ENCODE measurements around the gene WDR70. TPM values are rescaled to one million over a fixed set of nuclear protein-coding genes. Genes with fewer than 3 reads are reported as not detected.
"Not testable (repeated sequence)": the region's sequence is repeated elsewhere in the genome, so short reads cannot be mapped to it uniquely, and the experiment has no call there.

Gene WDR70
- total RNA-seq, 4 donors from 2014 or later, result 20.0 to 60.0 (median 23.0) TPM

- TF ChIP-seq POLR2AphosphoS5 (IDR thresholded peaks at IDR 0.05), result no peak
- no peak for DNase-seq (ENCODE audit: low spot score in 2 of 2)
- Histone ChIP-seq H3K4me1 (no peaks in the 10 kb centered on the region), H3K27ac (no peak overlapping the region), H3K27me3 (no peaks in the 10 kb centered on the region), H3K36me3 (no peaks in the 10 kb centered on the region), H3K4me3 (no peak overlapping the region), H3K9me3 (no peaks in the 10 kb centered on the region)
- 80% methylated on average over 3 of the region's 3 CpGs for WGBS
These were observed 199.1 kb downstream of the WDR70 start for GRCh38 chr5:37578176-37578575.

- TF ChIP-seq EP300 (IDR thresholded peaks at IDR 0.05), result no peak
- TF ChIP-seq POLR2AphosphoS5 (IDR thresholded peaks at IDR 0.05), result no peak
- no peak for TF ChIP-seq POLR2A (IDR thresholded peaks at IDR 0.05)
- no peak for TF ChIP-seq CTCF (IDR thresholded peaks at IDR 0.05)
- WGBS, result 66% methylated on average over 2 of the region's 2 CpGs
- no peak for DNase-seq (ENCODE audit: low spot score in 2 of 2)
These were observed 201.0 kb downstream of the WDR70 start for GRCh38 chr5:37580106-37580505.

DNA sequence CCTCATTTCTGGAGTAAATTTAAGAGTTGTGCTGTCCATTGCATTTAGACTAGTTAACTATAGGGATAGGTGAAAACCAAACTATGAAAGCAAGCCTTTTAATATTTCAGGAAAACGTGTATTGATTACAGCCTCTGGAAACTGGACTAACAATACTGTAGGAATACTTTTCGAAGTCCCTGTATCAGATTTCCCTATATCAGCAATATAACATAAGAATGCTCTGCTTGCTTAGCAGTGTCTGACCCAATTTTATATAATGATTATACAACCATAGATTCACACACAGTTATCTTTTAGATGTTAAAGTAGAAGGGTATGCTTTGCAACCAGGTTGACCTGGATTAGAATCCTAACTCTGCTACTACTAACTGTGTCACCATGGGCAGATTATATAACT lies 203.1 kb downstream of the WDR70 start:
- Histone ChIP-seq H3K27ac (no peak overlapping the region), H3K9me3 (no peaks in the 10 kb centered on the region), H3K4me1 (no peaks in the 10 kb centered on the region), H3K27me3 (no peaks in the 10 kb centered on the region), H3K4me3 (no peak overlapping the region), H3K36me3 (no peaks in the 10 kb centered on the region)
- 94% methylated on average over 2 of the region's 2 CpGs for WGBS
- no peak for TF ChIP-seq EP300 (IDR thresholded peaks at IDR 0.05)
- no peak for TF ChIP-seq CTCF (IDR thresholded peaks at IDR 0.05)
- TF ChIP-seq POLR2AphosphoS5 (IDR thresholded peaks at IDR 0.05), result no peak
- TF ChIP-seq POLR2A (IDR thresholded peaks at IDR 0.05), result no peak
- no peak for DNase-seq (ENCODE audit: low spot score in 2 of 2)

More at GRCh38 chr5:37580106-37580505, 201.0 kb downstream of the WDR70 start:
- H3K4me3 ChIP-seq, result no peak overlapping the region
- no peaks in the 10 kb centered on the region for H3K4me1 ChIP-seq
- no peak overlapping the region for H3K27ac ChIP-seq
- H3K27me3 ChIP-seq, result no peaks in the 10 kb centered on the region
- no peaks in the 10 kb centered on the region for H3K9me3 ChIP-seq
- no peaks in the 10 kb centered on the region for H3K36me3 ChIP-seq

- H3K9me3 ChIP-seq, H3K36me3 ChIP-seq: not testable (repeated sequence)
- WGBS, result 96% methylated on average over 3 of the region's 3 CpGs
These were observed 214.2 kb downstream of the WDR70 start for GRCh38 chr5:37593292-37593691.

GRCh38 chr5:37594864-37595263 lies 215.7 kb downstream of the WDR70 start:
- WGBS, result 33% methylated on average over 2 of the region's 2 CpGs
- not testable (repeated sequence) for H3K27ac ChIP-seq; H3K4me1 ChIP-seq; DNase-seq (ENCODE audit: low spot score in 2 of 2); H3K36me3 ChIP-seq; H3K9me3 ChIP-seq; H3K27me3 ChIP-seq; H3K4me3 ChIP-seq

More at GRCh38 chr5:37593292-37593691, 214.2 kb downstream of the WDR70 start:
- not testable (repeated sequence) for H3K4me1 ChIP-seq; H3K4me3 ChIP-seq; H3K27me3 ChIP-seq; H3K27ac ChIP-seq; DNase-seq (ENCODE audit: low spot score in 2 of 2)

- peaks cover 7% of the 10 kb centered on the region for H3K4me1 ChIP-seq
- no peaks in the 10 kb centered on the region for H3K9me3 ChIP-seq
- H3K27ac ChIP-seq, result no peak overlapping the region
- no peak for DNase-seq (ENCODE audit: low spot score in 2 of 2)
- H3K36me3 ChIP-seq, result no peaks in the 10 kb centered on the region
- no peak for TF ChIP-seq EP300 (IDR thresholded peaks at IDR 0.05)
- no peak for TF ChIP-seq POLR2AphosphoS5 (IDR thresholded peaks at IDR 0.05)
- no peak for TF ChIP-seq CTCF (IDR thresholded peaks at IDR 0.05)
- no peak for TF ChIP-seq POLR2A (IDR thresholded peaks at IDR 0.05)
- no peak overlapping the region for H3K4me3 ChIP-seq
- no peaks in the 10 kb centered on the region for H3K27me3 ChIP-seq
- 37% methylated on average over 3 of the region's 3 CpGs for WGBS
These were observed 219.6 kb downstream of the WDR70 start for GRCh38 chr5:37598733-37599132.

DNA sequence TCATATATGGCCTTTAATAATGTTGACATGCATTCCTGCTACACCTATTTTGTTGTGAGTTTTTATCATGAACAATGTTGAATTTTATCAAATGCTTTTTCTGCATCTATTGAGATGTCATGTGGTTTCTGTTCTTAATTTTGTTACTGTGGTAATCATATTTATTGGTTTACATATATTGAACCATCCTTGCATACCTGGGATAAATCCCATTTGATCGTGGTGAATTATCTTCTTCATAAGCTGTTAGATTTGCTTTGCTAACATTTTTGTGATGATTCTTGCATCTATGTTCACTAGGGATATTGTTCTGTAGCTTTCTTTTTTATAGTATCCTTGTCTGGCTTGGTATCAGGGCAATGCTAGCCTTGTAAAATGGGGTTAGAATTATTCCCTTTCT lies 222.0 kb downstream of the WDR70 start:
- no peaks in the 10 kb centered on the region for H3K36me3 ChIP-seq
- H3K27me3 ChIP-seq, result no peaks in the 10 kb centered on the region
- H3K9me3 ChIP-seq, result no peaks in the 10 kb centered on the region
- WGBS, result 93% methylated on average over 1 of the region's 1 CpG
- peaks cover 7% of the 10 kb centered on the region for H3K4me1 ChIP-seq
- TF ChIP-seq EP300 (IDR thresholded peaks at IDR 0.05), result no peak
- TF ChIP-seq CTCF (IDR thresholded peaks at IDR 0.05), result no peak
- TF ChIP-seq POLR2AphosphoS5 (IDR thresholded peaks at IDR 0.05), result no peak
- TF ChIP-seq POLR2A (IDR thresholded peaks at IDR 0.05), result no peak
- H3K27ac ChIP-seq, result no peak overlapping the region
- no peak overlapping the region for H3K4me3 ChIP-seq
- DNase-seq (ENCODE audit: low spot score in 2 of 2), result no peak

Measured in suprapubic skin (tissue), 4 donors.